ENCODE measurements around the gene MT1F. TPM values are rescaled to one million over a fixed set of nuclear protein-coding genes. Genes with fewer than 3 reads are reported as not detected.
A peak's percentile ranks its signal among the peaks of the same experiment; 100 is the strongest.

The MT1F gene
- total RNA-seq, 2 donors from 2014 or later = 3.4 TPM; not detected in 1

DNA sequence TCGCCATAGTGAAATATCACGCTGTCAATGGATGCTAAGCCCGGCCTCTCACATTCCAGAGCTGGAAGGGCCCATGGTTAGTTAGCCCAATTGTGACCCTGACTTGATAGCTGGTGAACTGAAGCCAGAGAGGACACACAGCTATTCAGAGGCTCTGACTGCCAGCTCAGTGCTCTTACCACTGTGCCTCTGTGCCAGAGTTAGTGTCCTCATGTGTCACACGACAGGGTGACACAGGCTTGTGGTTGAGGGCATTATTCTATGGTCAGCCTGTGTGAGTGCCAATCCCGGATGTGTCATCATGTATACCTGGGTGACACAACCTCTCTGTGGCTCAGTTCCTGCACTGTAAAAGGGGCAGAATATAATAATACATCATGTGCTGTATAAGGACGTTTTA lies 22.1 kb downstream of the MT1F start:
- H3K4me1 ChIP-seq (ENCODE audit: control insufficient read depth, insufficient read depth, low read length) = no peaks in the 10 kb centered on the region
- Mint-ChIP-seq H3K4me3 (no peak overlapping the region), H3K9me3 (no peaks in the 10 kb centered on the region), H3K36me3 (ENCODE audit: low read depth) (no peaks in the 10 kb centered on the region), H3K4me1 (peaks cover 18% of the 10 kb centered on the region), H3K27me3 (ENCODE audit: insufficient read depth) (peaks cover 55% of the 10 kb centered on the region), H3K27ac (no peak overlapping the region)
- no peak overlapping the region for H3K9ac ChIP-seq (ENCODE audit: extremely low read depth, low read length, poor library complexity, severe bottlenecking)
- TF ChIP-seq CTCF (conservative IDR thresholded peaks at IDR 0.05) = no peak
- H3K9me3 ChIP-seq (ENCODE audit: control insufficient read depth, low read length) = no peaks in the 10 kb centered on the region
- H3K36me3 ChIP-seq (ENCODE audit: control insufficient read depth, insufficient read depth, low read length) = no peaks in the 10 kb centered on the region
- no peak overlapping the region for H3K27ac ChIP-seq (ENCODE audit: low read depth, low read length)
- H3K27me3 ChIP-seq (ENCODE audit: control insufficient read depth, insufficient read depth, low read length, poor library complexity, severe bottlenecking) = peaks cover 84% of the 10 kb centered on the region
- no peak overlapping the region for H3K4me3 ChIP-seq (ENCODE audit: low read length)
- no peak for DNase-seq
- 89 to 100% methylated on average over 6 of the region's 6 CpGs for WGBS, 2 experiments (ENCODE audit: insufficient coverage in 1 of 2, insufficient read length in 1 of 2)

- H3K36me3 Mint-ChIP-seq (ENCODE audit: low read depth) = no peaks in the 10 kb centered on the region
- H3K27ac Mint-ChIP-seq = no peak within 1 kb of the TSS
- no peaks in the 10 kb centered on the region for H3K4me1 ChIP-seq (ENCODE audit: control insufficient read depth, insufficient read depth, low read length)
- H3K27me3 ChIP-seq (ENCODE audit: control insufficient read depth, insufficient read depth, low read length, poor library complexity, severe bottlenecking) = peaks cover 61% of the 10 kb centered on the region
- 1 to 3% methylated on average over 28 to 49 of the region's 49 CpGs for WGBS, 2 experiments (ENCODE audit: insufficient coverage in 1 of 2, insufficient read length in 1 of 2)
- TF ChIP-seq CTCF (conservative IDR thresholded peaks at IDR 0.05) = no peak
- peaks cover 8% of the 10 kb centered on the region for H3K9me3 Mint-ChIP-seq
- peak within 1 kb of the TSS; percentile 82 for H3K4me3 ChIP-seq (ENCODE audit: low read length)
- H3K36me3 ChIP-seq (ENCODE audit: control insufficient read depth, insufficient read depth, low read length) = no peaks in the 10 kb centered on the region
- no peak within 1 kb of the TSS for H3K27ac ChIP-seq (ENCODE audit: low read depth, low read length)
- H3K4me1 Mint-ChIP-seq = peaks cover 4% of the 10 kb centered on the region
- DNase-seq = peak; percentile 92
- H3K4me3 Mint-ChIP-seq = peak within 1 kb of the TSS; percentile 71
- peaks cover 38% of the 10 kb centered on the region for H3K27me3 Mint-ChIP-seq (ENCODE audit: insufficient read depth)
- peak within 1 kb of the TSS; percentile 42 for H3K9ac ChIP-seq (ENCODE audit: extremely low read depth, low read length, poor library complexity, severe bottlenecking)
- H3K9me3 ChIP-seq (ENCODE audit: control insufficient read depth, low read length) = no peaks in the 10 kb centered on the region
Measured at GRCh38 chr16:56681939-56682702, 24.4 kb downstream of the MT1F start, which contains the start of gene MT1X. Gene MT1X (plus strand): TSS chr16:56682470. CDS start chr16:56682541, 71 bp downstream.

GRCh38 chr16:56682703-56683397 lies 25.1 kb downstream of the MT1F start:
- Histone ChIP-seq H3K36me3 (ENCODE audit: control insufficient read depth, insufficient read depth, low read length) (no peaks in the 10 kb centered on the region), H3K27me3 (ENCODE audit: control insufficient read depth, insufficient read depth, low read length, poor library complexity, severe bottlenecking) (peaks cover 54% of the 10 kb centered on the region), H3K4me3 (ENCODE audit: low read length) (peak overlapping the region; percentile 82), H3K4me1 (ENCODE audit: control insufficient read depth, insufficient read depth, low read length) (no peaks in the 10 kb centered on the region), H3K9ac (ENCODE audit: extremely low read depth, low read length, poor library complexity, severe bottlenecking) (peak overlapping the region; percentile 42), H3K27ac (ENCODE audit: low read depth, low read length) (no peak overlapping the region), H3K9me3 (ENCODE audit: control insufficient read depth, low read length) (no peaks in the 10 kb centered on the region)
- 36 to 80% methylated on average over 2 to 8 of the region's 8 CpGs for WGBS, 2 experiments (ENCODE audit: insufficient coverage in 1 of 2, insufficient read length in 1 of 2)
- H3K9me3 Mint-ChIP-seq = peaks cover 12% of the 10 kb centered on the region
- no peak for TF ChIP-seq CTCF (conservative IDR thresholded peaks at IDR 0.05)
- H3K36me3 Mint-ChIP-seq (ENCODE audit: low read depth) = no peaks in the 10 kb centered on the region
- DNase-seq = peak; percentile 65
- H3K4me3 Mint-ChIP-seq = peak overlapping the region; percentile 71
- peaks cover 4% of the 10 kb centered on the region for H3K4me1 Mint-ChIP-seq
- H3K27me3 Mint-ChIP-seq (ENCODE audit: insufficient read depth) = peaks cover 34% of the 10 kb centered on the region
- no peak overlapping the region for H3K27ac Mint-ChIP-seq

All from endodermal cell (in vitro differentiated cells).